ENCODE measurements around the gene RUNX1. TPM values are rescaled to one million over a fixed set of nuclear protein-coding genes. Genes with fewer than 3 reads are reported as not detected.
A peak's percentile ranks its signal among the peaks of the same experiment; 100 is the strongest.

RUNX1 gene
- total and polyA plus RNA-seq, 2 of the 13 experiments (the other 11 are each of a cell fraction or from before 2014, with no cell fraction given) = 5.4 to 6.4 TPM

GRCh38 chr21:34886240-34887104 lies 162.6 kb downstream of the RUNX1 start (continued):
- TF ChIP-seq ZNF225 (CRISPR knock-in tag; IDR thresholded peaks at IDR 0.05) = 0 out of 2 replicates have a peak, but pooled peaks have one; percentile 20
- no peak for TF ChIP-seq ZFP36 (IDR thresholded peaks at IDR 0.05; ENCODE audit: borderline replicate concordance, low read depth, low read length, partially characterized antibody)
- TF ChIP-seq DPF2 (CRISPR knock-in tag; IDR thresholded peaks at IDR 0.05; ENCODE audit: borderline replicate concordance, low read depth) = no peak
- no peak for TF ChIP-seq ZSCAN5A (CRISPR knock-in tag; IDR thresholded peaks at IDR 0.05; ENCODE audit: borderline replicate concordance)
- no peak for TF ChIP-seq TARDBP (CRISPR knock-in tag; IDR thresholded peaks at IDR 0.05)
- TF ChIP-seq GLMP (CRISPR knock-in tag; IDR thresholded peaks at IDR 0.05; ENCODE audit: borderline replicate concordance) = no peak
- no peak for TF ChIP-seq ZNF775 (CRISPR knock-in tag; IDR thresholded peaks at IDR 0.05; ENCODE audit: borderline replicate concordance)
- no peak for TF ChIP-seq FOSL2 (CRISPR knock-in tag; IDR thresholded peaks at IDR 0.05)
- no peak for TF ChIP-seq BCL6 (CRISPR knock-in tag; IDR thresholded peaks at IDR 0.05)
- TF ChIP-seq THYN1 (CRISPR knock-in tag; IDR thresholded peaks at IDR 0.05; ENCODE audit: borderline replicate concordance, low read depth) = no peak
- TF ChIP-seq DMAP1 (CRISPR knock-in tag; IDR thresholded peaks at IDR 0.05) = no peak
- no peak for TF ChIP-seq ZNF841 (CRISPR knock-in tag; IDR thresholded peaks at IDR 0.05; ENCODE audit: borderline replicate concordance)
- no peak for TF ChIP-seq ZNF407 (CRISPR knock-in tag; IDR thresholded peaks at IDR 0.05; ENCODE audit: not compliant biosample characterization)
- no peak for TF ChIP-seq ZBTB34 (CRISPR knock-in tag; IDR thresholded peaks at IDR 0.05)
- no peak for TF ChIP-seq ZNF660 (CRISPR knock-in tag; IDR thresholded peaks at IDR 0.05; ENCODE audit: borderline replicate concordance, low read depth)
- no peak for TF ChIP-seq ZNF24 (IDR thresholded peaks at IDR 0.05)

Data from HepG2 (cell line).